Keratinocyte (primary cell): ENCODE results near the gene ANKS6. TPM values are rescaled to one million over a fixed set of nuclear protein-coding genes. Genes with fewer than 3 reads are reported as not detected.
"Not testable (repeated sequence)": the region's sequence is repeated elsewhere in the genome, so short reads cannot be mapped to it uniquely, and the experiment has no call there.

Experiments used
- DNase-seq: peaks from one replicate; pipeline ENCODE4 v3.0.0-alpha.2; 2011; ENCODE audit warnings: low read depth, missing footprints, low spot score
- FAIRE-seq: peaks from 2 replicates; lab custom pipeline; 2011; peaks lifted over from hg19 to GRCh38; lab: Jason Lieb, UNC
- H2AFZ ChIP-seq: 2 replicates; pipeline ENCODE4 v1.6.0; 2012; ENCODE audit warnings: low read length, control low read depth, inconsistent platforms; ENCODE audit not compliant: control insufficient read depth
- H3K27ac ChIP-seq: 2 replicates; pipeline ENCODE4 v1.5.1; 2011; ENCODE audit warnings: low read length; ENCODE audit not compliant: control insufficient read depth, insufficient read depth
- H3K27me3 ChIP-seq: 3 replicates; pipeline ENCODE4 v1.6.0; 2011; ENCODE audit warnings: low read length; ENCODE audit not compliant: control insufficient read depth, insufficient read depth; ENCODE audit errors: extremely low read depth
- H3K36me3 ChIP-seq, 2 experiments: 2 replicates in 1 of 2; 3 replicates in 1 of 2; pipeline ENCODE4 v1.5.1; 2011; ENCODE audit warnings: low read length in 2 of 2, mild to moderate bottlenecking in 1 of 2; ENCODE audit not compliant: control insufficient read depth in 2 of 2, insufficient read depth in 2 of 2; ENCODE audit errors: extremely low read depth in 1 of 2
- H3K4me1 ChIP-seq: 3 replicates; pipeline ENCODE4 v1.5.1; 2011; ENCODE audit warnings: low read length; ENCODE audit not compliant: control insufficient read depth, insufficient read depth; ENCODE audit errors: extremely low read depth
- H3K4me2 ChIP-seq: 3 replicates; pipeline ENCODE4 v1.6.0; 2011; ENCODE audit warnings: low read depth, low read length; ENCODE audit not compliant: control insufficient read depth, insufficient read depth; ENCODE audit errors: extremely low read depth
- H3K4me3 ChIP-seq, 3 experiments: fragments of 200-600 bp in 1 of 3; sonication (generic) in 1 of 3; 2 replicates in 2 of 3; 3 replicates in 1 of 3; pipeline ENCODE4 v1.5.1; 2011 to 2016; ENCODE audit warnings: low read length in 3 of 3, mild to moderate bottlenecking in 3 of 3, control low read depth in 2 of 3, inconsistent platforms in 1 of 3, low read depth in 1 of 3, mixed read lengths in 1 of 3, mixed run types in 1 of 3, moderate library complexity in 1 of 3; ENCODE audit not compliant: control insufficient read depth in 2 of 3, insufficient read depth in 2 of 3; ENCODE audit errors: extremely low read depth in 1 of 3
- H3K79me2 ChIP-seq: 2 replicates; pipeline ENCODE4 v1.6.0; 2012; ENCODE audit warnings: low read length; ENCODE audit not compliant: control insufficient read depth, insufficient read depth
- H3K9ac ChIP-seq: 3 replicates; pipeline ENCODE4 v1.6.0; 2011; ENCODE audit warnings: low read length; ENCODE audit not compliant: control insufficient read depth, insufficient read depth; ENCODE audit errors: extremely low read depth
- H3K9me1 ChIP-seq: 3 replicates; pipeline ENCODE4 v1.6.0; 2011; ENCODE audit warnings: low read length; ENCODE audit not compliant: control insufficient read depth, insufficient read depth; ENCODE audit errors: extremely low read depth
- H3K9me3 ChIP-seq: 2 replicates; pipeline ENCODE4 v1.5.1; 2012; ENCODE audit warnings: low read depth, low read length; ENCODE audit not compliant: control insufficient read depth
- H4K20me1 ChIP-seq: 3 replicates; pipeline ENCODE4 v1.6.0; 2011; ENCODE audit warnings: low read length; ENCODE audit not compliant: control insufficient read depth, insufficient read depth; ENCODE audit errors: extremely low read depth
- CTCF ChIP-seq, 3 experiments: IDR thresholded peaks in 1 of 3; conservative IDR thresholded peaks in 1 of 3; optimal IDR thresholded peaks in 1 of 3; 2 replicates in 2 of 3; 3 replicates in 1 of 3; pipeline versions ENCODE3 to v1.5.1; 2011; ENCODE audit warnings: low read length in 3 of 3, mild to moderate bottlenecking in 3 of 3, moderate library complexity in 2 of 3, control low read depth in 1 of 3, inconsistent platforms in 1 of 3; ENCODE audit not compliant: insufficient read depth in 2 of 3; ENCODE audit errors: extremely low read depth in 1 of 3
- EZH2 ChIP-seq: IDR thresholded peaks from one replicate; pipeline ENCODE4 v1.6.1; 2012; ENCODE audit warnings: inconsistent platforms, mild to moderate bottlenecking, low read length, moderate library complexity
- dilution Hi-C: fragments of 300-500 bp; cut with MboI; formaldehyde crosslinking; loops from one replicate; pipeline ENCODE4 v1.7.0; 2020; ENCODE audit warnings: low sequenced_read_pairs; ENCODE audit not compliant: extremely low pct_ligation_motif_present
- polyA plus RNA-seq, 5 experiments: library from polyadenylated mRNA; depleted of rRNA in 3 of 5; stranded (reverse) in 3 of 5; stranded (forward) in 1 of 5; unstranded in 1 of 5; fragments of >200 nt; gene quantifications; 1 replicate in 1 of 5; 2 replicates in 3 of 5; 3 replicates in 1 of 5; pipeline versions ENCODE4 v1.2.1 to v1.2.3, GENCODE V29; 2011 to 2012; ENCODE audit warnings: missing spikeins in 2 of 5, low read depth in 1 of 5, low replicate concordance in 1 of 5

Gene ANKS6
- polyA plus RNA-seq, 1 donor (not counting 4 experiments of a cell fraction or from before 2014, with no cell fraction given): 13.5 TPM

- Histone ChIP-seq H3K4me3 (no peak overlapping the region), H3K27me3 (peaks cover 5% of the 10 kb centered on the region), H3K4me1 (no peaks in the 10 kb centered on the region), H3K79me2 (no peaks in the 10 kb centered on the region), H3K36me3 (no peaks in the 10 kb centered on the region), H4K20me1 (no peaks in the 10 kb centered on the region), H3K9ac (no peak overlapping the region), H3K27ac (no peak overlapping the region), H3K4me2 (no peak overlapping the region), H2AFZ (no peak overlapping the region), H3K9me1 (no peaks in the 10 kb centered on the region), H3K9me3 (no peaks in the 10 kb centered on the region)
- dilution Hi-C loops: no loop called here
- FAIRE-seq (no peak), DNase-seq (no peak)
- no peak for TF ChIP-seq EZH2
- TF ChIP-seq CTCF (optimal IDR thresholded peaks at IDR 0.05 in 1 of 3, IDR thresholded peaks at IDR 0.05 in 1 of 3, conservative IDR thresholded peaks at IDR 0.05 in 1 of 3; ENCODE audit: extremely low read depth in 1 of 3, insufficient read depth in 2 of 3, low read length in 3 of 3): no peak
Measured at GRCh38 chr9:98687911-98688310, 108.4 kb downstream of the ANKS6 start.

- dilution Hi-C loops: no loop called here
- Histone ChIP-seq H3K4me1 (no peaks in the 10 kb centered on the region), H3K79me2 (no peaks in the 10 kb centered on the region), H3K27ac (no peak overlapping the region), H3K36me3 (no peaks in the 10 kb centered on the region), H3K9ac (no peak overlapping the region), H3K9me1 (no peaks in the 10 kb centered on the region), H3K4me3 (no peak overlapping the region), H4K20me1 (no peaks in the 10 kb centered on the region), H3K27me3 (peaks cover 2% of the 10 kb centered on the region), H3K4me2 (no peak overlapping the region), H3K9me3 (no peaks in the 10 kb centered on the region), H2AFZ (no peak overlapping the region)
- DNase-seq (no peak), FAIRE-seq (no peak)
- TF ChIP-seq EZH2 (no peak), CTCF (optimal IDR thresholded peaks at IDR 0.05 in 1 of 3, IDR thresholded peaks at IDR 0.05 in 1 of 3, conservative IDR thresholded peaks at IDR 0.05 in 1 of 3; ENCODE audit: extremely low read depth in 1 of 3, insufficient read depth in 2 of 3, low read length in 3 of 3) (no peak)
Measured at GRCh38 chr9:98686961-98687855, 109.1 kb downstream of the ANKS6 start.

GRCh38 chr9:98684816-98685215 lies 111.5 kb downstream of the ANKS6 start:
- H3K27me3 ChIP-seq, H3K4me3 ChIP-seq, H3K9me3 ChIP-seq, H4K20me1 ChIP-seq, dilution Hi-C loops, H3K4me2 ChIP-seq, H3K36me3 ChIP-seq, DNase-seq, H3K9me1 ChIP-seq, H3K4me1 ChIP-seq, H3K79me2 ChIP-seq, FAIRE-seq, H3K9ac ChIP-seq, H2AFZ ChIP-seq, H3K27ac ChIP-seq: not testable (repeated sequence)
